Ascending aorta (tissue), 2 donors: ENCODE results near the gene A4GALT. TPM values are rescaled to one million over a fixed set of nuclear protein-coding genes. Genes with fewer than 3 reads are reported as not detected.
"Not testable (repeated sequence)": the region's sequence is repeated elsewhere in the genome, so short reads cannot be mapped to it uniquely, and the experiment has no call there.

ENCODE experiments used
- DNase-seq, 2 donors: peaks; one replicate each; pipeline ENCODE4 v3.0.0-alpha.2; 2019; ENCODE audit warnings: low spot score in 2 of 2
- H3K27ac ChIP-seq, 2 donors: fragments of 200-600 bp; sonication (generic); one replicate each; pipeline ENCODE4 v1.5.1; 2016 to 2017; ENCODE audit warnings: mild to moderate bottlenecking in 1 of 2
- H3K27me3 ChIP-seq: fragments of 200-600 bp; sonication (generic); one replicate; pipeline ENCODE4 v1.5.1; 2017
- H3K36me3 ChIP-seq, 2 donors: fragments of 200-600 bp; sonication (generic); one replicate each; pipeline ENCODE4 v1.5.1; 2016
- H3K4me1 ChIP-seq, 2 donors: fragments of 200-600 bp; sonication (generic); one replicate each; pipeline ENCODE4 v1.5.1; 2016 to 2017; ENCODE audit warnings: mild to moderate bottlenecking in 1 of 2
- H3K4me3 ChIP-seq, 2 donors: fragments of 200-600 bp; sonication (generic); one replicate each; pipeline ENCODE4 v1.5.1; 2016 to 2017; ENCODE audit warnings: mild to moderate bottlenecking in 1 of 2
- H3K9me3 ChIP-seq, 2 donors: fragments of 200-600 bp; sonication (generic); one replicate each; pipeline ENCODE4 v1.5.1; 2016
- CTCF ChIP-seq, 3 experiments: fragments of 200-600 bp in 2 of 3; fragments of 450-650 bp in 1 of 3; sonication (generic) in 2 of 3; IDR thresholded peaks; one replicate each; pipeline ENCODE4 v1.5.1; 2016 to 2019; ENCODE audit warnings: antibody characterized with exemption in 3 of 3, mild to moderate bottlenecking in 1 of 3, moderate library complexity in 1 of 3
- intact Hi-C: fragments of 100-400 bp; cut with DNase I; formaldehyde crosslinking; loops from one replicate; pipeline ENCODE4 v1.15.1; 2023
- total RNA-seq: library from RNA; depleted of rRNA; stranded (reverse); fragments of >200 nt; gene quantifications from one replicate; pipeline ENCODE4 v1.1.0, GENCODE V29; 2016

Gene A4GALT
- total RNA-seq, 1 donor from 2014 or later, result 85.1 TPM

GRCh38 chr22:42683578-42684283 lies 36.9 kb downstream of the A4GALT start:
- peaks cover 44 to 75% of the 10 kb centered on the region in 2 donors for H3K4me1 ChIP-seq
- peak in 1 of 2 donors; percentile 92 for DNase-seq
- no peaks in the 10 kb centered on the region for H3K36me3 ChIP-seq
- TF ChIP-seq CTCF (IDR thresholded peaks at IDR 0.05), result no peak
- no peak overlapping the region for H3K4me3 ChIP-seq
- peak overlapping the region; percentile 93 to 97 for H3K27ac ChIP-seq
- H3K27me3 ChIP-seq, result no peaks in the 10 kb centered on the region
- intact Hi-C loops, result loop anchor here (1.0 to 10.0 kb wide), 2 partner anchors 21 to 251 kb away; no protein-coding TSS in a partner anchor
- no peaks in the 10 kb centered on the region for H3K9me3 ChIP-seq

- Histone ChIP-seq H3K4me3 (no peak overlapping the region), H3K27me3 (no peaks in the 10 kb centered on the region), H3K4me1 (peaks cover 36 to 74% of the 10 kb centered on the region in 2 donors), H3K27ac (peak overlapping the region; percentile 93 to 97), H3K36me3 (no peaks in the 10 kb centered on the region), H3K9me3 (no peaks in the 10 kb centered on the region)
- TF ChIP-seq CTCF (IDR thresholded peaks at IDR 0.05), result no peak
- intact Hi-C loops, result loop anchor here (10.0 kb wide), 1 partner anchor 253 kb away; no protein-coding TSS in a partner anchor
- DNase-seq, result no peak
These were observed 38.4 kb downstream of the A4GALT start for GRCh38 chr22:42682113-42682851.

GRCh38 chr22:42680648-42681047 lies 40.0 kb downstream of the A4GALT start:
- Histone ChIP-seq H3K27ac (no peak overlapping the region), H3K27me3 (no peaks in the 10 kb centered on the region), H3K4me3 (no peak overlapping the region), H3K36me3 (no peaks in the 10 kb centered on the region), H3K4me1 (peaks cover 30 to 74% of the 10 kb centered on the region in 2 donors), H3K9me3 (no peaks in the 10 kb centered on the region)
- DNase-seq, result peak in 1 of 2 donors; percentile 87
- intact Hi-C loops, result loop anchor here (10.0 kb wide), 1 partner anchor 254 kb away; no protein-coding TSS in a partner anchor
- no peak for TF ChIP-seq CTCF (IDR thresholded peaks at IDR 0.05)

GRCh38 chr22:42679691-42680090 lies 41.0 kb downstream of the A4GALT start:
- Histone ChIP-seq H3K4me1 (peaks cover 26 to 74% of the 10 kb centered on the region in 2 donors), H3K4me3 (no peak overlapping the region)
- TF ChIP-seq CTCF (IDR thresholded peaks at IDR 0.05), result no peak

GRCh38 chr22:42678894-42679293 lies 41.8 kb downstream of the A4GALT start:
- Histone ChIP-seq H3K4me3 (no peak overlapping the region), H3K4me1 (peaks cover 18 to 72% of the 10 kb centered on the region in 2 donors), H3K36me3 (no peaks in the 10 kb centered on the region), H3K27ac (no peak overlapping the region), H3K27me3 (no peaks in the 10 kb centered on the region), H3K9me3 (no peaks in the 10 kb centered on the region)
- no peak for TF ChIP-seq CTCF (IDR thresholded peaks at IDR 0.05)
- intact Hi-C loops, result no loop called here
- no peak for DNase-seq

More at GRCh38 chr22:42679691-42680090, 41.0 kb downstream of the A4GALT start:
- intact Hi-C loops, result loop anchor here (10.0 kb wide), 1 partner anchor 255 kb away; no protein-coding TSS in a partner anchor
- H3K27me3 ChIP-seq, result no peaks in the 10 kb centered on the region
- H3K27ac ChIP-seq, result no peak overlapping the region
- no peak for DNase-seq
- H3K9me3 ChIP-seq, result no peaks in the 10 kb centered on the region
- H3K36me3 ChIP-seq, result no peaks in the 10 kb centered on the region

GRCh38 chr22:42677936-42678335 lies 42.7 kb downstream of the A4GALT start:
- Histone ChIP-seq H3K27ac (peak overlapping the region in 1 of 2 donors; percentile 4), H3K4me1 (peaks cover 13 to 70% of the 10 kb centered on the region in 2 donors)
- intact Hi-C loops, H3K4me3 ChIP-seq, H3K9me3 ChIP-seq, DNase-seq, H3K36me3 ChIP-seq, H3K27me3 ChIP-seq: not testable (repeated sequence)
